Activated T-cell treated with anti-CD3 and anti-CD28 coated beads, Interleukin-2, amount 50 U/mL, for 24 hours (primary cell): ENCODE data around the gene RTKN2.
"Not testable (repeated sequence)": the region's sequence is repeated elsewhere in the genome, so short reads cannot be mapped to it uniquely, and the experiment has no call there.

Experiments used
- DNase-seq: peaks from one replicate; pipeline ENCODE4 v3.0.0-alpha.2; 2020
- H3K27ac Mint-ChIP-seq: 2 replicates; pipeline ENCODE4 v1.8.0; 2020; ENCODE audit warnings: mild to moderate bottlenecking, mixed read lengths
- H3K27me3 Mint-ChIP-seq: 2 replicates; pipeline ENCODE4 v1.8.0; 2020; ENCODE audit warnings: mixed read lengths
- H3K36me3 Mint-ChIP-seq: 2 replicates; pipeline ENCODE4 v1.8.0; 2020; ENCODE audit warnings: low read depth, mixed read lengths
- H3K4me1 Mint-ChIP-seq: 2 replicates; pipeline ENCODE4 v1.8.0; 2020; ENCODE audit warnings: low read depth, mixed read lengths
- H3K4me3 Mint-ChIP-seq: 2 replicates; pipeline ENCODE4 v1.8.0; 2020; ENCODE audit warnings: mild to moderate bottlenecking, moderate library complexity, mixed read lengths
- H3K9me3 Mint-ChIP-seq: 2 replicates; pipeline ENCODE4 v1.8.0; 2020; ENCODE audit warnings: mixed read lengths

The RTKN2 gene, protein sequence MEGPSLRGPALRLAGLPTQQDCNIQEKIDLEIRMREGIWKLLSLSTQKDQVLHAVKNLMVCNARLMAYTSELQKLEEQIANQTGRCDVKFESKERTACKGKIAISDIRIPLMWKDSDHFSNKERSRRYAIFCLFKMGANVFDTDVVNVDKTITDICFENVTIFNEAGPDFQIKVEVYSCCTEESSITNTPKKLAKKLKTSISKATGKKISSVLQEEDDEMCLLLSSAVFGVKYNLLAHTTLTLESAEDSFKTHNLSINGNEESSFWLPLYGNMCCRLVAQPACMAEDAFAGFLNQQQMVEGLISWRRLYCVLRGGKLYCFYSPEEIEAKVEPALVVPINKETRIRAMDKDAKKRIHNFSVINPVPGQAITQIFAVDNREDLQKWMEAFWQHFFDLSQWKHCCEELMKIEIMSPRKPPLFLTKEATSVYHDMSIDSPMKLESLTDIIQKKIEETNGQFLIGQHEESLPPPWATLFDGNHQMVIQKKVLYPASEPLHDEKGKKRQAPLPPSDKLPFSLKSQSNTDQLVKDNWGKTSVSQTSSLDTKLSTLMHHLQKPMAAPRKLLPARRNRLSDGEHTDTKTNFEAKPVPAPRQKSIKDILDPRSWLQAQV

DNA sequence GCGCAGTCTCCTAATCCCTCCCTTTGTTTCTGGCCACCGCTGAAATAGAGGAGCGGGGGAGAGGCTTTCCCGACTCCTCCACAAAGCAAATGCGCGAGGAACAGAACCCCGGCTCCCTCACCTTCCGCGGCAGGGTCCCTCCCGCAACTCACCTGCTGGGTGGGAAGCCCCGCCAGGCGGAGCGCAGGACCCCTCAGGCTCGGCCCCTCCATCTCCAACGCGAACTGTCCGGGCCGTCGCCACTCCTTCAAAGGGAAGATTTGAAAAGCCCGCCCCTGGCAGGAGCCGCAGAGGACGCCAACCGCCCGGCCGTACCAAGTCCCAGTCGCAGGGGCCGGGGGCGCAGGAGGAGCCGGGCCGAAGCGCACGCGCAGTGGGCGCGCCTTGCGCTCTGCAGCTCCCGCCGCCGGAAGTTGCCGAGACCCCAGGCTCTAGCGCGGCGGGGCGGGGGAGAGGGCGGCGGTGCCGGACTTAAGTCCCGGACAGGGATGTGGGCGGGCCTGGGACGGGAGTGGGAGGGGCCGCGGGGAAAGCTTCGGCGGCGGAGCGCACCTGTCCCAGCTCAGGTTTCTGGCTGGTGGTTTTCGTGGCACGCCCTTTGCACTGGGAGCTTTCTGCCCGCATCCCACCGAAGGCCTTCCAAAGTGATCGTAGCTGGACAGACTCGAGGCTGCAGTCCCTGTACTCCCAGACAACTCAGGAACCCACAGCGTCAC is at the start of gene RTKN2:
Gene RTKN2, minus strand, starts transcription at position 446 of the 716 bp plus-strand sequence. Its CDS starts 234 bp downstream, at position 212.
- no peak within 1 kb of the TSS for H3K27ac Mint-ChIP-seq
- H3K9me3 Mint-ChIP-seq: no peaks in the 10 kb centered on the region
- H3K27me3 Mint-ChIP-seq: peaks cover 28% of the 10 kb centered on the region
- no peaks in the 10 kb centered on the region for H3K36me3 Mint-ChIP-seq
- peak; percentile 78 for DNase-seq
- H3K4me1 Mint-ChIP-seq: peaks cover 24% of the 10 kb centered on the region
- peak within 1 kb of the TSS; percentile 80 for H3K4me3 Mint-ChIP-seq

DNA sequence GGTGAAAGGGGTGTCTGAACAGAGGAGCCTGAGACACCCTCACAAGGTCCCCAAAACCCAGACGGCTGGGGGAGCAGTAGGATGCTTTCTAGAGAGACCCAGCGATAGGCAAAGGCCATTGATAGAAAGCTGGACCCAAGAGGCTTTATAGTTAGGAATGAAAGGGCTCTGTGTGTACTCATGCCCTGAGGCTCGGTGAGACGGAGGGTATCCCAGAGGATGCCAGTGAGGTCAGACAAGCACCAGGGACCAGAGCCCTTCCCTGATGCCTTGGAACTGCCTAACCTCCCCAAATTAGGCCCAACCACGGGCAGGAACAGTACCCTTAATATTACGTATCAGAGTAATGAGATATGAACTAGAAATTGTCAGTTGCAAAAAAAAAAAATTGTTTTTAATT is 48.6 kb upstream of the RTKN2 start:
- no peak for DNase-seq
- H3K27me3 Mint-ChIP-seq: peaks cover 6% of the 10 kb centered on the region
- H3K27ac Mint-ChIP-seq: no peak overlapping the region

GRCh38 chr10:62309254-62309653 is 40.6 kb upstream of the RTKN2 start:
- no peaks in the 10 kb centered on the region for H3K9me3 Mint-ChIP-seq
- no peak for DNase-seq

More for the DNA sequence above, 48.6 kb upstream of the RTKN2 start:
- Mint-ChIP-seq H3K36me3 (no peaks in the 10 kb centered on the region), H3K4me1 (no peaks in the 10 kb centered on the region), H3K9me3 (no peaks in the 10 kb centered on the region), H3K4me3 (no peak overlapping the region)

DNA sequence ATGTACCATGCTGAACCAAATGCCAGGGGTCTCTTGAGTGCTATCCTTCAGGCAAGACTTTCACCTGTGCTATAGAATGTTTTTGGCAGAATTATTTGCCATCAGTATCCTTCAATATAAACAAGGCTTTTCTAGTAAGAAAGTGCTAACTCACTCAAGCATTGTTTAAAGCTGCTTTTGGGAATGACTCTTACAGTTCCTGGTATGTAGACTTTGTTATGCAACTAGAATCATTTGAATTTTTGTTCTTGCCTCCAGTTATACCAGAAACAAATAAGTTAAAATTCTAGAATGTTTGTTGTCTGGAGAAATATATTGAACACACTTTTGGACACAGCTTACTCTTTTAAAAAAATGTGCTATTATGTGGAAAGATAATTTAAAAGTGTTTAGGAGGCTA is 39.5 kb upstream of the RTKN2 start:
- Mint-ChIP-seq H3K27me3 (peaks cover 5% of the 10 kb centered on the region), H3K9me3 (no peaks in the 10 kb centered on the region), H3K36me3 (no peaks in the 10 kb centered on the region), H3K27ac (no peak overlapping the region), H3K4me1 (peaks cover 21% of the 10 kb centered on the region), H3K4me3 (no peak overlapping the region)
- DNase-seq: no peak

More at GRCh38 chr10:62309254-62309653, 40.6 kb upstream of the RTKN2 start:
- H3K27ac Mint-ChIP-seq: no peak overlapping the region
- no peaks in the 10 kb centered on the region for H3K36me3 Mint-ChIP-seq
- H3K4me3 Mint-ChIP-seq: no peak overlapping the region
- peaks cover 21% of the 10 kb centered on the region for H3K4me1 Mint-ChIP-seq
- H3K27me3 Mint-ChIP-seq: peaks cover 5% of the 10 kb centered on the region

DNA sequence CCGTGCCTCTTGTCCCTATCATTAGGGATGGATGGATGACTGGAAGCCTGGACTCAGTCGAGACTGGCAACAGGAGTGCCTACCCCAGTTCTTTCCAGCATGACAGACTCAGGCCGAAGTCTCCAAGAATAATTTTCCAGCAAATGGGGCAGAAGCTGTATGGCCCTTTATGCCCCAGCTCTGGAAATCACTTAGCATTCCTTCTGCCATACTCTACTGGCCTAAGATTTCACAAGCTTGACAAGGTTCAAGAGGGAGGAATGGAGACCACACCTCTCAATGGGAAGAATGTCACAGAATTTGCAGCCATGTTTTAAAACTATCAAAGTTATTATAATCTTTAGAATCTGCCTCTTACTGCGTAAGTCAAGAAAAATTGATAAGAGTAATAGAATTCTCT is 39.0 kb upstream of the RTKN2 start:
- Mint-ChIP-seq H3K27ac (no peak overlapping the region), H3K9me3 (no peaks in the 10 kb centered on the region), H3K4me1 (peaks cover 25% of the 10 kb centered on the region), H3K27me3 (peaks cover 5% of the 10 kb centered on the region), H3K36me3 (no peaks in the 10 kb centered on the region), H3K4me3 (no peak overlapping the region)
- no peak for DNase-seq

DNA sequence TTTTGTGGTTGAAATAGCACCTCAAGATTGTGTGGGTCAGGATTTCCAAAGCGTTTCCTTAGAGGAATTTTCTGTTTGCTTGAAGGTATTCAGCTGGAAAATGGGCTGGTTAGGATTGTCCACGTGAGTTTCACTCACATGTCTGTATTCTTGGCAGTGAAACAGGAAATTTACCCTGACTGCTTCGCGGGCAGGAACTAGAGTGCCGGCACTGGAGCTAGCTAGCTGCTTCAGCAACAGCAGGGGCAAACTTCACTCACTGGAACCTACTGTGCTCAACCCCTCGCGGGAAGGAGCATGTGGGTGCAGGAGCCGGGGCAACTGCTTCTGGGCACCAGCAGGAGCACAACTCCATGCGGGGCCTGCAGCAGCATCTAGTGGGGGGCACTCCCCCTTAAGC is 38.0 kb upstream of the RTKN2 start:
- no peak overlapping the region for H3K4me3 Mint-ChIP-seq
- peaks cover 5% of the 10 kb centered on the region for H3K27me3 Mint-ChIP-seq
- no peaks in the 10 kb centered on the region for H3K36me3 Mint-ChIP-seq
- no peaks in the 10 kb centered on the region for H3K9me3 Mint-ChIP-seq
- H3K4me1 Mint-ChIP-seq: peaks cover 27% of the 10 kb centered on the region
- peak; percentile 39 for DNase-seq
- no peak overlapping the region for H3K27ac Mint-ChIP-seq

DNA sequence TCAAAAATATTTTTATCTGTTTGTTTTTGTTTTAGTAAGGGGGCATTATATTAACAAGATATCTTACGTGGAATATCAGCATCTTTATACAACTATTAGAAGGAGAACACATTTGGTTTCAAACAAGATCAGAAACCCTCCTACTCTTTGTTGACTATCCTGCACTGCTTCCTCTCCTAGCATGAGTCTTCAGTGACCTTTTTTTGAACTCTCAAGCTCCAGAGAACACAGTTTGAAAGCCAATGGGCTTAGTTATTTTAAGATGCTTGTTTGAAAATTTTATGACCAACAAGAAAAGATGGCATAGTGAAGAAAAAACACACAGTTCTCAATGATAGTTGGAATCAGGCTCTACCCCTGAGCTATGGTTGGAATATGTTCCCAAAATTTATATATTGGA is 37.2 kb upstream of the RTKN2 start:
- H3K4me3 Mint-ChIP-seq: no peak overlapping the region
- H3K27ac Mint-ChIP-seq: no peak overlapping the region

DNA sequence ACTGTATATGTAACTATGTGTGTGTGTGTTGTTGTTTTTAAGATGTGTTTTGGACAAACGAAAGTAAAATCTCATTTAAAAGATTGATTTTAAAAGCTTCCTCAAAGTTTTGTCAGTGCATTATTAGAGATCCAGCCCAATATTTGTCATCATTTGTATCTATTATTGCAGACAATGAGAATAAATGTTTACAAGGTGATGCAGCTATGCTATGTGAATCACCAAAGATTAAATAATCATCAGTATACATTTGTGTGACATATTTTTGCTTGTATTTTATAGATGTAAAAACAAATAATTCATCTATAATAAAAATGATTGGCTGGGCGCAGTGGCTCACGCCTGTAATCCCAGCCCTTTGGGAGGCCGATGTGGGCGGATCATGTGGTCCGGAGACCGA is 35.3 kb upstream of the RTKN2 start:
- H3K9me3 Mint-ChIP-seq: peaks cover 5% of the 10 kb centered on the region
- H3K27ac Mint-ChIP-seq: no peak overlapping the region
- peaks cover 27% of the 10 kb centered on the region for H3K4me1 Mint-ChIP-seq
- no peaks in the 10 kb centered on the region for H3K36me3 Mint-ChIP-seq
- H3K27me3 Mint-ChIP-seq: no peaks in the 10 kb centered on the region
- no peak overlapping the region for H3K4me3 Mint-ChIP-seq
- DNase-seq: no peak

More for the DNA sequence above, 37.2 kb upstream of the RTKN2 start:
- Mint-ChIP-seq H3K27me3 (peaks cover 5% of the 10 kb centered on the region), H3K4me1 (peaks cover 27% of the 10 kb centered on the region), H3K9me3 (peaks cover 2% of the 10 kb centered on the region), H3K36me3 (no peaks in the 10 kb centered on the region)
- DNase-seq: no peak

GRCh38 chr10:62302760-62303159 is 34.1 kb upstream of the RTKN2 start:
- Mint-ChIP-seq H3K36me3 (no peaks in the 10 kb centered on the region), H3K27ac (no peak overlapping the region), H3K4me1 (peaks cover 27% of the 10 kb centered on the region), H3K27me3 (no peaks in the 10 kb centered on the region), H3K9me3 (peaks cover 5% of the 10 kb centered on the region), H3K4me3 (no peak overlapping the region)
- DNase-seq: no peak

DNA sequence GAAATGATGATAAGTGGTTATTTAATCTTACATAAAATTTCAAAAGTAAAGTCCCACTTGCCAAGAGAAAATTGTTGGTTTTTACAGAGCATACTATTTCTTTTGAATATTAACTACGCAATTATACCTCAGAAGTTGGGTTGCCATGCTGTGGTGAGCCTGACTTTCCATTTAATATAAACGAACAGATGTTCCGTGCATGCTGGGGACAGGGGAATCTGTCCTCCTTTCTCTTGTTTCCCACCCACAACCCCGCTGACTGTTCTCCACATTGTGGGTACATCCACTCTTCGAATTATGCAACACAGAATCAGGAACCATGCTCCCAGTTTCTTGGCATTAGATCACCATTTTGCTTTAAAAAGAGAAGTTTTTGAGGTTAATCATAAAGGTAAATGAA is 29.2 kb upstream of the RTKN2 start:
- Mint-ChIP-seq H3K4me3 (no peak overlapping the region), H3K36me3 (no peaks in the 10 kb centered on the region), H3K27ac (no peak overlapping the region), H3K9me3 (peaks cover 5% of the 10 kb centered on the region), H3K27me3 (no peaks in the 10 kb centered on the region), H3K4me1 (peaks cover 4% of the 10 kb centered on the region)
- no peak for DNase-seq

DNA sequence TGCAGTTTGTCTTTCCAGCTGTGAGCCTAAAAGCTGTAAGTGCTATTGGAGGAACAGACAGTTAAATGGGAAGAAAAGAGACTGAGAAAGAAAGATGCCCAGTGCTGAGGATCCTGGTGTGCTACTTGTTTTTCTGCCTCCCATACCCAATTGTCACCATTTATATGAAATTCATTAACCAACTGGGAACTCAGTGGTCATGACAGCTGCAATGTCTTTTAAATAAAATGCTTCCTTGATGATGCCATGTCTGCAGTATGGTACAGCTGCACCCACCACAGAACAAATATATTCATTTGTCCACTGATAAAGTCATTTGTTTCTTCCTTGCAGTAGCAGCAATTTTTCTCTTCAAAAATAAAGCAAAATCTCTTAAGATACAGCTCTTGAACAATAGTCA is 15.6 kb upstream of the RTKN2 start:
- no peaks in the 10 kb centered on the region for H3K4me1 Mint-ChIP-seq
- no peaks in the 10 kb centered on the region for H3K36me3 Mint-ChIP-seq
- no peaks in the 10 kb centered on the region for H3K9me3 Mint-ChIP-seq
- peaks cover 9% of the 10 kb centered on the region for H3K27me3 Mint-ChIP-seq
- H3K27ac Mint-ChIP-seq: no peak overlapping the region
- DNase-seq: no peak
- H3K4me3 Mint-ChIP-seq: no peak overlapping the region

GRCh38 chr10:62281348-62281747 is 12.7 kb upstream of the RTKN2 start:
- peaks cover 12% of the 10 kb centered on the region for H3K27me3 Mint-ChIP-seq
- H3K4me3 Mint-ChIP-seq, H3K27ac Mint-ChIP-seq, H3K36me3 Mint-ChIP-seq, DNase-seq, H3K4me1 Mint-ChIP-seq, H3K9me3 Mint-ChIP-seq: not testable (repeated sequence)

DNA sequence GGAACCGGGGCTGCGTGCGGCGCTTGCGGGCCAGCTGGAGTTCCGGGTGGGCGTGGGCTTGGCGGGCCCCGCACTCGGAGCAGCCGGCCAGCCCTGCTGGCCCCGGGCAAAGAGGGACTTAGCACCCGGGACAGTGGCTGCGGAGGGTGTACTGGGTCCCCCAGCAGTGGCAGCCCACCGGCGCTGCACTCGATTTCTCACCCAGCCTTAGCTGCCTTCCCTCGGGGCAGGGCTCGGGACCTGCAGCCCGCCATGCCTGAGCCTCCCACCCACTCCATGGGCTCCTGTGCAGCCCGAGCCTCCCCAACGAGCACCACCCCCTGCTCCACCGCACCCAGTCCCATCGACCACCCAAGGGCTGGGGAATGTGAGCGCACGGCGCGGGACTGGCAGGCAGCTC is 11.7 kb upstream of the RTKN2 start:
- not testable (repeated sequence) for H3K4me1 Mint-ChIP-seq, H3K9me3 Mint-ChIP-seq, DNase-seq, H3K27ac Mint-ChIP-seq, H3K4me3 Mint-ChIP-seq, H3K36me3 Mint-ChIP-seq
- peaks cover 12% of the 10 kb centered on the region for H3K27me3 Mint-ChIP-seq

DNA sequence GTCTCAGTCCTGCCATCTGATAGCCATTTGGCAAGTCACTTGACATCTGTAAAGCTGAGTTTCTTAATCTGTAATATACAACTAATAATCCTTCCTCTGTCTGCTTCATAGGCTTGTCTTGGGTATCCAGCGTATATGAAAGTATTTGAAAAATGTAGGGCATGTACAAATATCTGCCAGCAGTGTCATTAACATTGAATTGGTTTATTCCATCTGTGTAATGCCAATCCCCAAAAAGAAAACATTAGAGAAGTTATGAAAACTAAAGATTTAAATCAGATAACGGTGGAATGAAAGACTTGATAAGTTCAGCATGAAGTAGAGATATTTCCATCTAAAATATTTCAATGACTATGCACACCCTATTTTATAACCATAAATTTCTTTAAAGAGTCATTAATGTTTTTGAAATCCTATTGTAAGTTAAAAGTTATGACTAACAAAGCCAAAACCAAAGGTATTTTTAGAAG is 9.8 kb upstream of the RTKN2 start:
- Mint-ChIP-seq H3K4me1 (no peaks in the 10 kb centered on the region), H3K27me3 (peaks cover 8% of the 10 kb centered on the region), H3K36me3 (no peaks in the 10 kb centered on the region), H3K27ac (no peak overlapping the region), H3K4me3 (no peak overlapping the region), H3K9me3 (no peaks in the 10 kb centered on the region)
- DNase-seq: no peak

DNA sequence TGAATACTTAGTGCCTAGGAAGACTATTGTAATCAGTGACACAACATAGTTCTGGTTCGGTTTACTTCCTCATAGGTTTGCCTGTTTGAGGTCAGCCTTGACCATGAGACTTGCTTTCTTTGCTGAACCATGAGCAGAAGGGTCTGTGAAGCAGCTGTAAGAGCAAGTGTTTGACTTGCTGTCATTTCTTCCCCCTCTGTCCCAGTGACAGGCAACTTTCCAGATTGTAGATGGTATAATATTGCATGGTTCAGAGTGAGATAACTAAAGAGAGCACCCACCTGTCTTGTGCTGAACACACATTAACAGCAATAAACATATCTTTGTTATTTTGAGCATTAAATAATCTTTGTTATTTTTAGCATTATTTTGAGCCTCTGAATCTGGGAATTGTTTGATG is 9.3 kb upstream of the RTKN2 start:
- no peak overlapping the region for H3K4me3 Mint-ChIP-seq

More for the DNA sequence above, 9.3 kb upstream of the RTKN2 start:
- DNase-seq: no peak
- Mint-ChIP-seq H3K9me3 (no peaks in the 10 kb centered on the region), H3K4me1 (no peaks in the 10 kb centered on the region), H3K36me3 (no peaks in the 10 kb centered on the region), H3K27ac (no peak overlapping the region), H3K27me3 (peaks cover 8% of the 10 kb centered on the region)
